ENCODE results near the gene CDH13. TPM values are rescaled to one million over a fixed set of nuclear protein-coding genes. Genes with fewer than 3 reads are reported as not detected.

Gene CDH13
- total and polyA plus RNA-seq, 10 of the 15 experiments (the other 5 are each of a cell fraction or from before 2014, with no cell fraction given), result under 0.01 to 0.05 TPM; not detected in 8

- TF ChIP-seq ASH2L (IDR thresholded peaks at IDR 0.05; ENCODE audit: borderline replicate concordance, low read depth), result no peak
- no peak for TF ChIP-seq ATF7 (IDR thresholded peaks at IDR 0.05; ENCODE audit: low read depth)
- no peak for TF ChIP-seq ZBTB40 (IDR thresholded peaks at IDR 0.05; ENCODE audit: borderline replicate concordance)
- TF ChIP-seq YY1 (IDR thresholded peaks at IDR 0.05; ENCODE audit: low read depth, low read length), result no peak
- TF ChIP-seq KAT2A (conservative IDR thresholded peaks at IDR 0.05; ENCODE audit: control insufficient read depth, low read depth, low read length), result no peak
- TF ChIP-seq TCF12 (IDR thresholded peaks at IDR 0.05; ENCODE audit: low read depth, low read length), result no peak
- no peak for TF ChIP-seq SUZ12 (IDR thresholded peaks at IDR 0.05; ENCODE audit: unreplicated experiment)
- TF ChIP-seq STAT3 (IDR thresholded peaks at IDR 0.05; ENCODE audit: low read depth, low read length), result no peak
Measured at GRCh38 chr16:83626676-83627075, 999.9 kb downstream of the CDH13 start (continued).

GRCh38 chr16:83627996-83628395 lies 1001.2 kb downstream of the CDH13 start:
- ChIA-PET RAD21 (ENCODE audit: unreplicated experiment) (no interaction called here), CTCF (no interaction called here), SMC1A (ENCODE audit: uncharacterized antibody, unreplicated experiment) (no interaction called here), POLR2A (no interaction called here)
- 54% methylated on average over 7 of the region's 7 CpGs for WGBS (ENCODE audit: insufficient coverage, insufficient replicate concordance, low lambda C conversion rate, missing lambda C conversion rate)
- Histone ChIP-seq H3K27me3 (replicated peaks in 1 of 2; ENCODE audit: control insufficient read depth in 2 of 2, insufficient read depth in 2 of 2, low read length in 1 of 2) (no peaks in the 10 kb centered on the region), H3K36me3 (ENCODE audit: control insufficient read depth in 2 of 2, insufficient read depth in 2 of 2, low read length in 1 of 2) (no peaks in the 10 kb centered on the region), H2AFZ (ENCODE audit: control insufficient read depth, low read depth, low read length) (no peak overlapping the region), H3K9ac (ENCODE audit: control insufficient read depth, insufficient read depth, low read length) (no peak overlapping the region), H3K4me2 (ENCODE audit: control insufficient read depth, insufficient read depth) (no peak overlapping the region), H3K4me3 (no peak overlapping the region), H3K79me2 (ENCODE audit: control insufficient read depth, insufficient read depth, low read length) (no peaks in the 10 kb centered on the region), H3K4me1 (ENCODE audit: control insufficient read depth, insufficient read depth, low read length) (no peaks in the 10 kb centered on the region), H3K9me3 (replicated peaks; ENCODE audit: control insufficient read depth, insufficient read depth, low read length) (no peaks in the 10 kb centered on the region), H3K27ac (ENCODE audit: control insufficient read depth, insufficient read depth) (no peak overlapping the region), H4K20me1 (ENCODE audit: control insufficient read depth, insufficient read depth) (no peaks in the 10 kb centered on the region)
- in situ Hi-C loops (cut with MboI) (no loop called here), intact Hi-C loops (cut with micrococcal nuclease; ENCODE audit: unreplicated experiment) (no loop called here)
- DNase-seq (ENCODE audit: low read depth, low spot score), result no peak
- no peak for ATAC-seq
- FAIRE-seq, result no peak
- BruUV-seq (replicated peaks), result no TSS peak
- TF ChIP-seq EED (IDR thresholded peaks at IDR 0.05; ENCODE audit: low read depth), result no peak
- no peak for TF ChIP-seq EP300 (IDR thresholded peaks at IDR 0.05; ENCODE audit: borderline replicate concordance in 1 of 2, control insufficient read depth in 1 of 2, low read depth in 2 of 2, low read length in 2 of 2)
- TF ChIP-seq ZNF207 (IDR thresholded peaks at IDR 0.05; ENCODE audit: borderline replicate concordance), result no peak
- TF ChIP-seq CBFB (IDR thresholded peaks at IDR 0.05; ENCODE audit: low read depth), result no peak
- TF ChIP-seq HDGF (IDR thresholded peaks at IDR 0.05), result no peak
- TF ChIP-seq, protein P1, sequence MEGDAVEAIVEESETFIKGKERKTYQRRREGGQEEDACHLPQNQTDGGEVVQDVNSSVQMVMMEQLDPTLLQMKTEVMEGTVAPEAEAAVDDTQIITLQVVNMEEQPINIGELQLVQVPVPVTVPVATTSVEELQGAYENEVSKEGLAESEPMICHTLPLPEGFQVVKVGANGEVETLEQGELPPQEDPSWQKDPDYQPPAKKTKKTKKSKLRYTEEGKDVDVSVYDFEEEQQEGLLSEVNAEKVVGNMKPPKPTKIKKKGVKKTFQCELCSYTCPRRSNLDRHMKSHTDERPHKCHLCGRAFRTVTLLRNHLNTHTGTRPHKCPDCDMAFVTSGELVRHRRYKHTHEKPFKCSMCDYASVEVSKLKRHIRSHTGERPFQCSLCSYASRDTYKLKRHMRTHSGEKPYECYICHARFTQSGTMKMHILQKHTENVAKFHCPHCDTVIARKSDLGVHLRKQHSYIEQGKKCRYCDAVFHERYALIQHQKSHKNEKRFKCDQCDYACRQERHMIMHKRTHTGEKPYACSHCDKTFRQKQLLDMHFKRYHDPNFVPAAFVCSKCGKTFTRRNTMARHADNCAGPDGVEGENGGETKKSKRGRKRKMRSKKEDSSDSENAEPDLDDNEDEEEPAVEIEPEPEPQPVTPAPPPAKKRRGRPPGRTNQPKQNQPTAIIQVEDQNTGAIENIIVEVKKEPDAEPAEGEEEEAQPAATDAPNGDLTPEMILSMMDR (IDR thresholded peaks at IDR 0.05 in 2 of 3, conservative IDR thresholded peaks at IDR 0.05 in 1 of 3; ENCODE audit: control insufficient read depth in 2 of 3, extremely low read depth in 1 of 3, insufficient read depth in 1 of 3, low read depth in 3 of 3, low read length in 3 of 3), result no peak
- no peak for TF ChIP-seq RFX5 (IDR thresholded peaks at IDR 0.05; ENCODE audit: low read depth, low read length)
- no peak for TF ChIP-seq RELB (IDR thresholded peaks at IDR 0.05; ENCODE audit: low read depth)
